KOPT-K1 (cell line): Measurements from ENCODE around the gene EHMT1.

Source experiments
- H3K27ac ChIP-seq: fragments of 200-600 bp; sonication (generic); 2 replicates; pipeline ENCODE4 v1.5.1; 2016; ENCODE audit warnings: antibody characterized with exemption, mild to moderate bottlenecking, low read depth, low read length; ENCODE audit not compliant: poor library complexity, severe bottlenecking
- H3K36me3 ChIP-seq: fragments of 200-600 bp; sonication (generic); 2 replicates; pipeline ENCODE4 v1.5.1; 2017; ENCODE audit warnings: antibody characterized with exemption, mild to moderate bottlenecking, low read length, moderate library complexity; ENCODE audit not compliant: insufficient read depth
- H3K9me3 ChIP-seq: fragments of 200-600 bp; sonication (generic); 2 replicates; pipeline ENCODE4 v1.5.1; 2017; ENCODE audit warnings: antibody characterized with exemption, low read length, mild to moderate bottlenecking; ENCODE audit not compliant: insufficient read depth, poor library complexity, severe bottlenecking

EHMT1 gene

GRCh38 chr9:137817236-137818200, 198.7 kb downstream of the EHMT1 start:
- peaks cover 84% of the 10 kb centered on the region for H3K36me3 ChIP-seq
- H3K9me3 ChIP-seq: no peaks in the 10 kb centered on the region
- H3K27ac ChIP-seq: no peak overlapping the region

GRCh38 chr9:137818286-137818685, 199.5 kb downstream of the EHMT1 start:
- H3K27ac ChIP-seq: no peak overlapping the region
- H3K36me3 ChIP-seq: peaks cover 77% of the 10 kb centered on the region
- H3K9me3 ChIP-seq: no peaks in the 10 kb centered on the region

GRCh38 chr9:137820161-137820855, 201.5 kb downstream of the EHMT1 start:
- H3K36me3 ChIP-seq: peaks cover 75% of the 10 kb centered on the region
- no peaks in the 10 kb centered on the region for H3K9me3 ChIP-seq
- H3K27ac ChIP-seq: no peak overlapping the region

GRCh38 chr9:137823986-137824771, 205.4 kb downstream of the EHMT1 start:
- no peaks in the 10 kb centered on the region for H3K9me3 ChIP-seq
- no peak overlapping the region for H3K27ac ChIP-seq
- H3K36me3 ChIP-seq: peaks cover 59% of the 10 kb centered on the region

- H3K36me3 ChIP-seq: peaks cover 51% of the 10 kb centered on the region
- no peak overlapping the region for H3K27ac ChIP-seq
- H3K9me3 ChIP-seq: no peaks in the 10 kb centered on the region
Measured at GRCh38 chr9:137825324-137825989, 206.7 kb downstream of the EHMT1 start.

- Histone ChIP-seq H3K27ac (no peak overlapping the region), H3K36me3 (peaks cover 39% of the 10 kb centered on the region), H3K9me3 (no peaks in the 10 kb centered on the region)
Measured at GRCh38 chr9:137827908-137828526, 209.2 kb downstream of the EHMT1 start.

GRCh38 chr9:137828527-137829259, 209.9 kb downstream of the EHMT1 start:
- H3K27ac ChIP-seq: no peak overlapping the region
- H3K9me3 ChIP-seq: no peaks in the 10 kb centered on the region
- peaks cover 39% of the 10 kb centered on the region for H3K36me3 ChIP-seq

- peaks cover 38% of the 10 kb centered on the region for H3K36me3 ChIP-seq
- H3K27ac ChIP-seq: no peak overlapping the region
Measured at GRCh38 chr9:137829260-137829996, 210.6 kb downstream of the EHMT1 start.

GRCh38 chr9:137832191-137832700, 213.4 kb downstream of the EHMT1 start:
- Histone ChIP-seq H3K9me3 (no peaks in the 10 kb centered on the region), H3K36me3 (peaks cover 39% of the 10 kb centered on the region), H3K27ac (no peak overlapping the region)

More at GRCh38 chr9:137829260-137829996, 210.6 kb downstream of the EHMT1 start:
- H3K9me3 ChIP-seq: no peaks in the 10 kb centered on the region

- no peaks in the 10 kb centered on the region for H3K9me3 ChIP-seq
- H3K27ac ChIP-seq: no peak overlapping the region
- peaks cover 39% of the 10 kb centered on the region for H3K36me3 ChIP-seq
Measured at GRCh38 chr9:137832830-137833590, 214.2 kb downstream of the EHMT1 start.

- Histone ChIP-seq H3K36me3 (peaks cover 39% of the 10 kb centered on the region), H3K27ac (no peak overlapping the region), H3K9me3 (no peaks in the 10 kb centered on the region)
Measured at GRCh38 chr9:137833721-137834613, 215.2 kb downstream of the EHMT1 start.
